Type B pancreatic cell (in vitro differentiated cells): Measurements from ENCODE around the gene CDK14. TPM values are rescaled to one million over a fixed set of nuclear protein-coding genes. Genes with fewer than 3 reads are reported as not detected.

Experiments used
- DNase-seq: peaks from one replicate; pipeline ENCODE4 v3.0.0; 2021; ENCODE audit warnings: mixed read lengths; ENCODE audit not compliant: unreplicated experiment; ENCODE audit errors: extremely low spot score
- H3K27ac Mint-ChIP-seq: 2 replicates; pipeline ENCODE4 v1.8.0; 2021; ENCODE audit warnings: mild to moderate bottlenecking, mixed read lengths
- H3K27me3 Mint-ChIP-seq: 2 replicates; pipeline ENCODE4 v1.8.0; 2021; ENCODE audit warnings: mixed read lengths
- H3K36me3 Mint-ChIP-seq: 2 replicates; pipeline ENCODE4 v1.8.0; 2021; ENCODE audit warnings: mixed read lengths
- H3K4me1 Mint-ChIP-seq: one replicate; pipeline ENCODE4 v1.8.0; 2021; ENCODE audit warnings: mixed read lengths; ENCODE audit not compliant: unreplicated experiment
- H3K4me3 Mint-ChIP-seq: 2 replicates; pipeline ENCODE4 v1.8.0; 2021; ENCODE audit warnings: mild to moderate bottlenecking, mixed read lengths
- H3K9me3 Mint-ChIP-seq: 2 replicates; pipeline ENCODE4 v1.8.0; 2021; ENCODE audit warnings: mixed read lengths
- CTCF ChIP-seq: fragments of 200-600 bp; sonication (generic); conservative IDR thresholded peaks from 2 replicates; pipeline ENCODE4 v1.5.0; 2021; ENCODE audit warnings: antibody characterized with exemption, mild to moderate bottlenecking
- total RNA-seq: library from RNA; stranded (reverse); gene quantifications from 2 replicates; pipeline ENCODE4 v1.2.1, GENCODE V29; 2021; ENCODE audit warnings: low replicate concordance

CDK14 gene
- total RNA-seq, 1 donor from 2014 or later, result 43.5 TPM

- Mint-ChIP-seq H3K4me1 (peaks cover 3% of the 10 kb centered on the region), H3K9me3 (peaks cover 3% of the 10 kb centered on the region), H3K27me3 (no peaks in the 10 kb centered on the region), H3K4me3 (no peak overlapping the region), H3K27ac (no peak overlapping the region), H3K36me3 (no peaks in the 10 kb centered on the region)
- no peak for DNase-seq
- no peak for TF ChIP-seq CTCF
Observed at GRCh38 chr7:90564455-90564854, 31.7 kb upstream of the CDK14 start.

GRCh38 chr7:90568213-90568612 is 27.9 kb upstream of the CDK14 start:
- H3K36me3 Mint-ChIP-seq, result no peaks in the 10 kb centered on the region
- no peak for DNase-seq
- no peak overlapping the region for H3K27ac Mint-ChIP-seq
- TF ChIP-seq CTCF, result no peak
- H3K4me3 Mint-ChIP-seq, result no peak overlapping the region
- peaks cover 5% of the 10 kb centered on the region for H3K4me1 Mint-ChIP-seq
- H3K9me3 Mint-ChIP-seq, result peaks cover 5% of the 10 kb centered on the region
- no peaks in the 10 kb centered on the region for H3K27me3 Mint-ChIP-seq

- peaks cover 5% of the 10 kb centered on the region for H3K9me3 Mint-ChIP-seq
Observed at GRCh38 chr7:90569368-90569767, 26.8 kb upstream of the CDK14 start.

GRCh38 chr7:90570373-90570959 is 25.7 kb upstream of the CDK14 start:
- Mint-ChIP-seq H3K4me3 (no peak overlapping the region), H3K9me3 (peaks cover 5% of the 10 kb centered on the region), H3K36me3 (no peaks in the 10 kb centered on the region), H3K27ac (no peak overlapping the region), H3K27me3 (no peaks in the 10 kb centered on the region), H3K4me1 (peaks cover 5% of the 10 kb centered on the region)
- no peak for TF ChIP-seq CTCF
- DNase-seq, result no peak

More at GRCh38 chr7:90569368-90569767, 26.8 kb upstream of the CDK14 start:
- Mint-ChIP-seq H3K27me3 (no peaks in the 10 kb centered on the region), H3K4me3 (no peak overlapping the region), H3K4me1 (peaks cover 5% of the 10 kb centered on the region), H3K27ac (no peak overlapping the region), H3K36me3 (no peaks in the 10 kb centered on the region)
- no peak for DNase-seq
- no peak for TF ChIP-seq CTCF

GRCh38 chr7:90574146-90574819 is 21.8 kb upstream of the CDK14 start:
- TF ChIP-seq CTCF, result no peak
- DNase-seq, result no peak
- Mint-ChIP-seq H3K4me3 (no peak overlapping the region), H3K4me1 (peaks cover 7% of the 10 kb centered on the region), H3K27me3 (no peaks in the 10 kb centered on the region), H3K9me3 (peaks cover 4% of the 10 kb centered on the region), H3K27ac (no peak overlapping the region), H3K36me3 (no peaks in the 10 kb centered on the region)
